ENCODE measurements around the gene CDYL. TPM values are rescaled to one million over a fixed set of nuclear protein-coding genes. Genes with fewer than 3 reads are reported as not detected.

The CDYL gene, protein sequence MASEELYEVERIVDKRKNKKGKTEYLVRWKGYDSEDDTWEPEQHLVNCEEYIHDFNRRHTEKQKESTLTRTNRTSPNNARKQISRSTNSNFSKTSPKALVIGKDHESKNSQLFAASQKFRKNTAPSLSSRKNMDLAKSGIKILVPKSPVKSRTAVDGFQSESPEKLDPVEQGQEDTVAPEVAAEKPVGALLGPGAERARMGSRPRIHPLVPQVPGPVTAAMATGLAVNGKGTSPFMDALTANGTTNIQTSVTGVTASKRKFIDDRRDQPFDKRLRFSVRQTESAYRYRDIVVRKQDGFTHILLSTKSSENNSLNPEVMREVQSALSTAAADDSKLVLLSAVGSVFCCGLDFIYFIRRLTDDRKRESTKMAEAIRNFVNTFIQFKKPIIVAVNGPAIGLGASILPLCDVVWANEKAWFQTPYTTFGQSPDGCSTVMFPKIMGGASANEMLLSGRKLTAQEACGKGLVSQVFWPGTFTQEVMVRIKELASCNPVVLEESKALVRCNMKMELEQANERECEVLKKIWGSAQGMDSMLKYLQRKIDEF
- 100 to 1,000 TPM in 1 of 3 donors, 10 to 100 TPM in 2; 81.3 to 101 (median 83.8) TPM for total RNA-seq
- total RNA-seq (2013) = 152 TPM

DNA sequence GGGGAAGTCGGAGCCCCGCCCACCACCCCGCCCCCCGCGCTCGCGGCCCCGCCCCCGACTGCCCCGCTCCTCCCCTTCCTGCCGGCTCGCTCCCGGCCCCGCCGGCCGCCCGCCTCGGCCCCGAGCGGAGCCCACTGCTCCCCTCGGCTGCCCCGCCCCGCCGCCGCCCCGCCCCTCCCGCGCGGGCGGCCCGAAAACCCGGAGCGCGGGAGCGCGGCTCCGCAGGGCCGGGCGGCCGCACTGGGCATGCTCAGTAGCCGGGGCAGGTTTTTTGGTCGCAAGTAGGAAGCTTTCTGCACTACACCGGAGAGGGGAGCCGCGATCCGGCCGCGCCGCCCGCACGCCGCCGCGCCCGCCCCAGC, at the start of gene CDYL:
Gene CDYL (plus strand): TSS at position 274 of the 362 bp plus-strand sequence. CDS start 380 bp downstream, outside the sequence.
- under 1% methylated on average over 55 of the region's 55 CpGs for WGBS (ENCODE audit: insufficient coverage)
- Histone ChIP-seq H3K4me3 (ENCODE audit: low read length) (peak within 1 kb of the TSS; percentile 53), H3K4me1 (ENCODE audit: control insufficient read depth, insufficient read depth, low read length) (peaks cover 10% of the 10 kb centered on the region), H3K36me3 (ENCODE audit: control insufficient read depth, insufficient read depth, low read length) (no peaks in the 10 kb centered on the region), H3K9me3 (ENCODE audit: control insufficient read depth, insufficient read depth, low read length) (no peaks in the 10 kb centered on the region), H3K27me3 (ENCODE audit: control insufficient read depth, insufficient read depth, low read length) (no peaks in the 10 kb centered on the region), H3K27ac (ENCODE audit: low read length) (peak within 1 kb of the TSS; percentile 46)
- DNase-seq (peak; percentile 90 to 94), ATAC-seq (peak; percentile 77 to 92 (median 80))
- TF ChIP-seq, protein P1, sequence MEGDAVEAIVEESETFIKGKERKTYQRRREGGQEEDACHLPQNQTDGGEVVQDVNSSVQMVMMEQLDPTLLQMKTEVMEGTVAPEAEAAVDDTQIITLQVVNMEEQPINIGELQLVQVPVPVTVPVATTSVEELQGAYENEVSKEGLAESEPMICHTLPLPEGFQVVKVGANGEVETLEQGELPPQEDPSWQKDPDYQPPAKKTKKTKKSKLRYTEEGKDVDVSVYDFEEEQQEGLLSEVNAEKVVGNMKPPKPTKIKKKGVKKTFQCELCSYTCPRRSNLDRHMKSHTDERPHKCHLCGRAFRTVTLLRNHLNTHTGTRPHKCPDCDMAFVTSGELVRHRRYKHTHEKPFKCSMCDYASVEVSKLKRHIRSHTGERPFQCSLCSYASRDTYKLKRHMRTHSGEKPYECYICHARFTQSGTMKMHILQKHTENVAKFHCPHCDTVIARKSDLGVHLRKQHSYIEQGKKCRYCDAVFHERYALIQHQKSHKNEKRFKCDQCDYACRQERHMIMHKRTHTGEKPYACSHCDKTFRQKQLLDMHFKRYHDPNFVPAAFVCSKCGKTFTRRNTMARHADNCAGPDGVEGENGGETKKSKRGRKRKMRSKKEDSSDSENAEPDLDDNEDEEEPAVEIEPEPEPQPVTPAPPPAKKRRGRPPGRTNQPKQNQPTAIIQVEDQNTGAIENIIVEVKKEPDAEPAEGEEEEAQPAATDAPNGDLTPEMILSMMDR (IDR thresholded peaks at IDR 0.05) = no peak
- intact Hi-C loops (cut with micrococcal nuclease) = loop anchor here (2.0 to 10.0 kb wide), 7 partner anchors 15 to 761 kb away; partner anchors contain the start of genes ECI2 and RPP40
- H3K4me3 Mint-ChIP-seq = peak within 1 kb of the TSS; percentile 97
- H3K4me1 Mint-ChIP-seq = peaks cover 46 to 47% of the 10 kb centered on the region in 2 donors
- H3K36me3 Mint-ChIP-seq = no peaks in the 10 kb centered on the region
- no peaks in the 10 kb centered on the region for H3K9me3 Mint-ChIP-seq
- H3K27ac Mint-ChIP-seq = peak within 1 kb of the TSS; percentile 88 to 95
- no peaks in the 10 kb centered on the region for H3K27me3 Mint-ChIP-seq (ENCODE audit: low read depth in 2 of 2)

DNA sequence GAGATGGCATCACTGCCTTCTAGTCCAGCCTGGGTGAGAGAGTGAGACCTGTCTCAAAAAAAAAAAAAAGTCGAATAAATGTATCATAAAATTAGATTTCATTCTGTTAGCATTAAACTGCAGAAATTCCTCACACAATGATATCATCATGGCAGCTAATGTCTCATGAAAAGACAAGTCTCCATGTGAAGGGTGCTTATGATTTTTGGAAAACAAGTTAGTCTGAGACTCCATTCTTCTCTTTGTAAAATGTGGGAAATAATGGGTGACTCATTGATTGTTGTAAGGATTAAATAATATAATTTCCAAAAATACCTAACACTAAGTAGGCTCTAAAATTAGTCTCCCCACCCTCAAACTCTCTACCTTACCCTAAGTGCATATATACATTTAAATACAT, 49.6 kb upstream of the CDYL start:
- TF ChIP-seq, protein P1 (IDR thresholded peaks at IDR 0.05) = no peak
- Mint-ChIP-seq H3K4me1 (peaks cover 11 to 12% of the 10 kb centered on the region in 2 donors), H3K4me3 (no peak overlapping the region), H3K36me3 (no peaks in the 10 kb centered on the region), H3K27ac (no peak overlapping the region), H3K27me3 (ENCODE audit: low read depth in 2 of 2) (peaks cover 0 to 7% of the 10 kb centered on the region in 2 donors), H3K9me3 (no peaks in the 10 kb centered on the region)
- ATAC-seq (no peak), DNase-seq (no peak)
- no peaks in the 10 kb centered on the region for H3K36me3 ChIP-seq (ENCODE audit: control insufficient read depth, insufficient read depth, low read length)
- intact Hi-C loops (cut with micrococcal nuclease) = no loop called here
- H3K27ac ChIP-seq (ENCODE audit: low read length) = no peak overlapping the region
- no peaks in the 10 kb centered on the region for H3K9me3 ChIP-seq (ENCODE audit: control insufficient read depth, insufficient read depth, low read length)
- H3K4me3 ChIP-seq (ENCODE audit: low read length) = no peak overlapping the region
- no CpG with 5 or more reads among the region's 1 CpG for WGBS (ENCODE audit: insufficient coverage)
- H3K4me1 ChIP-seq (ENCODE audit: control insufficient read depth, insufficient read depth, low read length) = peaks cover 4% of the 10 kb centered on the region
- no peaks in the 10 kb centered on the region for H3K27me3 ChIP-seq (ENCODE audit: control insufficient read depth, insufficient read depth, low read length)

DNA sequence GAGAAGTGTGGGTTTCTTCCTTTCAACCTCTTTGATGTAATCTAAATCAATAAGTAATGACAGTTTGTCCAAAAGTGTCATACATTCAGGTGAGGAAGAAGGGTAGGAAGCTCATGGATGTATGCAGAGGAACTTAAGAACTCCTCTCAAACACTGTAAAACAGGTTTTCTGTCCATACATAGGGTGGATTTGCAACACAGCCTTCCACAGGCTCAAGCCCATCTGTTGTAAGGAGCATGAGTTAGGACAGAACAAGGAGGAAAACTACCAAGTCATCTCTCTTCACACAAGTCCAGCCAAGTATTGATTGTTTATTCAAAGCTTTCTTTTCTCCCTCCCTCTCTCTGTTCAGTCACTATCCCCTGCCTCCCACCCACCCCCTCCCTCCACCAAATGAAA, 49.0 kb upstream of the CDYL start:
- H3K4me3 Mint-ChIP-seq = no peak overlapping the region
- no peaks in the 10 kb centered on the region for H3K27me3 ChIP-seq (ENCODE audit: control insufficient read depth, insufficient read depth, low read length)

More for the DNA sequence above, 49.0 kb upstream of the CDYL start:
- DNase-seq (no peak), ATAC-seq (no peak)
- no peak overlapping the region for H3K4me3 ChIP-seq (ENCODE audit: low read length)
- peaks cover 0 to 7% of the 10 kb centered on the region in 2 donors for H3K27me3 Mint-ChIP-seq (ENCODE audit: low read depth in 2 of 2)
- no peak overlapping the region for H3K27ac Mint-ChIP-seq
- no peak overlapping the region for H3K27ac ChIP-seq (ENCODE audit: low read length)
- peaks cover 11 to 12% of the 10 kb centered on the region in 2 donors for H3K4me1 Mint-ChIP-seq
- no peaks in the 10 kb centered on the region for H3K36me3 ChIP-seq (ENCODE audit: control insufficient read depth, insufficient read depth, low read length)
- H3K4me1 ChIP-seq (ENCODE audit: control insufficient read depth, insufficient read depth, low read length) = peaks cover 4% of the 10 kb centered on the region
- intact Hi-C loops (cut with micrococcal nuclease) = no loop called here
- no peaks in the 10 kb centered on the region for H3K9me3 Mint-ChIP-seq
- no peaks in the 10 kb centered on the region for H3K9me3 ChIP-seq (ENCODE audit: control insufficient read depth, insufficient read depth, low read length)
- no peaks in the 10 kb centered on the region for H3K36me3 Mint-ChIP-seq
- TF ChIP-seq, protein P1 (IDR thresholded peaks at IDR 0.05) = no peak

All from natural killer cell (primary cell).